HG03097 (cell line): Measurements from ENCODE around the gene ADGRL1.
"Not testable (repeated sequence)": the region's sequence is repeated elsewhere in the genome, so short reads cannot be mapped to it uniquely, and the experiment has no call there.

ENCODE experiments used
- ATAC-seq: cut with Tn5 transposase; IDR thresholded peaks from one replicate; pipeline ENCODE4 v1.9.1; 2021; ENCODE audit not compliant: unreplicated experiment, low FRiP score

The ADGRL1 gene

DNA sequence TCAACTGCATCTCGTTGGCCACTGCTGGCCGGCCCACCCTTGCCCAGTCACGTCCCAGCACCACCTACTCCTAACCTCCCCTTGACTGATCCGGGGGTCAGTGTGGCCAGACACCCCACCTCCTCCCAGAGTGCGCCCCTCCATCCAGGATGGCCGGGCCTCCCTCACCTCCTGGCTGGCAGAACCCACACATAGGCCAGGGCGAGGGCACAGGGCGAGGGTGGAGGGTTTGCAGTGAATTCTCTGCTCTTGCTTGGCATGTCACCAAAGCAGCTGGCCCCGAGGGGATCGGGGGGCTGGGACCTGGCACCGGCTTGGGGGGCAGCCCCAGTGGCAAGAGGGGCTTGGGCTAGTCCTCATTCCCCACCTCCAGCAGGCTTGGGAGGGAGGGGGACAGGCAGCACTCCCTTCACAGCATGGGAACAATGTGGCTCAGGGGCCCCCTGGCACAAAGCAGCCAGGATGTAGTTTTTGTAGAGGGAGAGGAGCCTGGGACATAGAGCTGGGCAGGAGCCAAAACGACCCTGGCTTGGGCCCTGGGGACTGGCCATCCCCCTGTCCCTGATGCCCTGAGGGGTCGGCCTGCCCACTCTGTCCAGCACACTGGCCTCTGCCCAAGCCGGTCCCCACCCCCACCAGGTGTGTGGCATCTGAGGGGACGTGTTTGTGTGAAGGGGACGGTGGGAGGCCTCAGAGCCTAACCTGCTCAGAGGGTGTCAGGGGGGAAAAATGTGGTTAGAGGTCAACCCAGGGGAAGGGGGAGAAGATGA, 41.1 kb downstream of the ADGRL1 start:
- ATAC-seq, result no peak

DNA sequence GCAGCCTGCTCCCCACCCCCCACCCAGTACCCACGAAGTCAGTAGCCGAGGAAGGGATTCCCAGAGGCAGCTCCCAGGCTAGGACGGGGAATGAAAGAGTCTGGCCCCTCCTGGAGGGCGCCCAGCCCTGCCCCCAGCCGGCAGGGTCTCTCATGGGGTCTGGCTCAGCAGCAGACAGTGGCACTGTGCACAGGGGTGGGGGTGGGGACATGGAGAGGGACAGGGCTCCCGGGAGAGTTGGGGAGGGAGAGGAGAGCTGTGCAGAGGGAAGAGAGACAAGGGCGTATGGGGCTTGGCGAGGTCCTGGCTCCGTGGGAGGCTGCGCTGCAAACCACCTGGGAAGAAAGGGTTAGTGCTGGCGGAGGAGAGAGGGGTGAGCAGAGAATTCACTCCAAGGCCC, 41.9 kb downstream of the ADGRL1 start:
- ATAC-seq, result no peak

DNA sequence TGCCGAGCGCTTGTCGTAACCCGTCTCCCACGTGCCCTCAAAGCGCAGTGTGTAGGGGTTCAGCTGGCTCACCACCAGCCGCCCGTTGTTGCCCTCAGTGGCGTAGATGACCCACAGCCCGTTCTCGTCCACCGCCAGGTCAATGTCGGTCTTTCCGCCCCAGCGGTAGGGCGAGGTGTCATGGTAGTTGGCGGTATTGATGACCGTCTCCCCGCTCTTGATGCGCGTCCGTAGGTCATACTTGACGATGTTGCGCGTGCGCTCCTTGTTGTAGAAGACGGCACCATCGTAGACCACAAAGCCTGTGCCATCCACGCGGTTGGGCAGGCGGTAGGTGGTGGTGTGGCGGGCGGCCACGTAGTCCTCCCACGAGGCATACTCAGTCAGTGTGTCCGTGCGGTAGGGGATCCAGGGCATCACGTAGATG, 43.1 kb downstream of the ADGRL1 start:
- no peak for ATAC-seq

DNA sequence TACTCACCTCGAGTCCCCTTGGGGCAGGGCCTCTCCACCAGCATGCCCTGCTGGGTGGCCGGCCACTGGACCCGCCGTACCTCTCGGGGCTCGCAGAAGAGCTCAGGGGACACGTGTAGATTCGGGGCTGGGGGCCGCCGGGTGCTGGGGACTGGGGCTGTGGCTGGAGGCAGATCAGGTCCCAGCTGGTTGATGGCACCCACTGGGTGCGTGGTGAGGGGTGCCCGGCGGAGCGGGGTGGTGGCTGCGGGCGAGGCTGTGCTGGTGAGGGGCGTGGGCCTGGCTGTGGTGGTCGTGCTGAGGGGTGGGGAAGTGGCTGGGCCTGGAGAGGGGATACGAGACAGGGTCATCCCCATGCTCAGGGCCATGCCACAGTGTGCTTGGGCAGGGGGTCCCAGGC, 44.7 kb downstream of the ADGRL1 start:
- ATAC-seq, result no peak

DNA sequence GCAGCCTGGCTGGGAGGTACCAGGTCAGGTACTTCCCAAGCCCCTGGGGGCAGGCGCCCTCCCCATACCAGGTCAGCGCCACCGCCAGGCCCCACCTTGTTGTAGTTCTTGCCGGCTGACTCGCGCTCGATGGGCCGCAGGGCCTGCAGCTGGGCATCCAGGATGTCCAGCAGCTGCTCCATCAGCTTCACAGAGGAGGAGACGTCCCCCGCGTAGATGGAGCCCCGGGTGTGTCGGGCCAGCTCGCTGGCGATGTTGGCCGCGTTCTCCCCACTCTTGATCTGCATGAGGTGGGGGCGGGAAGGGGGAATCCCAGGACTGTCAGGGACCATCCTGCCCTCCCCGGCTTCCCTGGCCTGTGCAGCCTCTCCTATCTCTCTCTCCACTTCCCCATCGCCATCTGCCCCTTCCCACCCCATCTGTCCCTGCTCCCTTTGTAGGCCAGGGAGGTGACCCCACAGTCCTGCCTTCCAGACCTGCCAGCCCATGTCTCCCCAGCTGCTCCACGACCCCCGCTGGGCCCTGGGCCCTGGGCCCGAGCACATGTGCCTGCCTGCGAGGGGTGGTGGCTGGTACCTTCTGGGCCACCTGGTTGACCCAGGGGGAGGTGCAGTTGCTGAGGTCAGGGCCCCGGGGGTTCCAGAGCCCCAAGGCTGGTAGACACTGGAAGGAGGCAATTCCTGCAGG, 45.8 kb downstream of the ADGRL1 start:
- ATAC-seq, result no peak

DNA sequence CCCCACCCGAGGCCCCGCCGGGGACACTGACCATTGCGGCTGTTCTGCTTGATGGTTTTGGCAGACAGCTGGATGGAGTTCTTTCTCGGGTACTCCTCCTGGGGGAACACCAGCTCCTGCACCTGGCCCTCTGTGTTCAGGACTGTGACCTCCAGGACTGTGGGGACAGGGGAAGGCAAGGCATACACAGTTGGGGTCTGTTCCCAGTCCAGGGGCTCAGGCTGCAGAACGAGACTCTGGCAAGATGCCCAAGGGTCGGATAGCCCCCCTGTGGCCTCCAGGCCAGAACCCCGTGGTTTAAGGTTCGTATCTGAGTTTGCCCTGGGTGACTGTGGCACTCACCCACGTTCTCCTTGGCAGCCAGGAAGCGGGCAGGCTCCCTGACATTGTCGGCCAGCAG, 46.9 kb downstream of the ADGRL1 start:
- no peak for ATAC-seq

DNA sequence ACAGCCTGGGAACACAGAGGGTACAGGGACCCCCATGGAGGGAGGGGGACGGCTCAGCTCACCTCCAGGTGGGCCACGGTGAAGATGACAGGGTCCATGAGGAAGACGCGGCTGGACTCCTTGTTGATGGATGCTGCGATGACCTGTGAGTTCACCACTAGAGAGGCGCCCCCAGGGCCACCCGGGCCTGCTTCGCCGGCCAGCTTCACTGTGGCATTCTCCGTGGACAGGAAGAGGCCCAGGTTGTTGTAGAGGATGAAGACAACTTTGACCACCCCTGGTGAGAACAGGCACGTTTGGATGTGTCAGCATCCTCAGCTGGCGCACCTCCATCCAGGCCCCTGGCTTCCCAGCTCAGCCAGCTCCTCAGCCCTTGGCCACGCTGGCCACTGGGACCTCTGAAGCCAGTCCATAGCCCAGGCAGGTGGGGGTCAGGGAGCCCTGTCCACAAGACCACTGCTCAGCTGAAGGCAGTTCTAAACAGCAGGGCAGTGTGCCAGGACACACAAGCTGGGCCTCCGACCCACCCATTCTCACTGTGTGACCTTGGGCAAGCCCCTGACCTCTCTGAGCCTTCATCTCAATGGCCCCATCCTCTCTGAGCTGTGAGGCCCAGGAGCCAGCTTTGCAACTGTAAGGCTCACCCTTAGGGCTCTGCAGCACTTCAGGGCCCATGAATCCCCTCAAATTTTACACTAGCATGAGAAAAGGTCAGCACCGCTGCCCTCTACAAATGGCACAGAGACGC, 47.5 kb downstream of the ADGRL1 start:
- ATAC-seq, result no peak

DNA sequence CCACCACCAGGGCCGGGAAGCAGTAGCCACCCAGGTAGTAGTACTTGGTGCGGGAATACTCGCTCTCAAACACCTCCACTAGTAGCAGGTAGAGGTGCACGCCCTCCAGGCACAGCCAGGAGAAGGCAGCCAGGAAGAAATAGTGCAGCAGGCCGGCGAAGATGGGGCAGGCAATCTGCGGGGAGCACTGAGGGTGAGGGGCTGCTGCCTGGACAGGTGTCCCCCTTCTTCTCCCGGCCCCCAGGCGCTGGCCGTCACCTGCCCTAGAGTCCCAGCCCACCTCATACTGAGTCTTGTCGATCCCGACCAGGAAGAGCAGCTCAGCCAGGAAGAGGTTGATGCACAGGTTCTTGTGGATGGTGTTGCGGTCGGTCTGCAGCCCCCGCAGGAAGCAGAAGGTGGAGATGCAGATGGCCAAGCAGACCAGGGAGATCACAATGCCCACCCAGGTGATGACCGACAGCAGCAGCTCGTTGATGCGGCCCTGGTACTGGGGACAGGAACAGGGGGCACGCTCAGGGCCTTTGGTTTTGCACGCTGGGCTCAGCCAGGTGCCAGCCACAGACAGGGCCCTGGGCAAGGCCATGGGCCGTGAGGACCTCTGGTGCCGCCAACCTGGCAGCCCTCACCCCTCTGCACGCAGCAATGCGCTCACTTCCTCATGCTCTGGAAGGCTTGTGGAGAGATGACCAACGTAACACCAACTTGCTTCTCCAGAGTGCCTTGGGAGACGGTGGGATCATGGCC, 48.8 kb downstream of the ADGRL1 start:
- ATAC-seq, result no peak

DNA sequence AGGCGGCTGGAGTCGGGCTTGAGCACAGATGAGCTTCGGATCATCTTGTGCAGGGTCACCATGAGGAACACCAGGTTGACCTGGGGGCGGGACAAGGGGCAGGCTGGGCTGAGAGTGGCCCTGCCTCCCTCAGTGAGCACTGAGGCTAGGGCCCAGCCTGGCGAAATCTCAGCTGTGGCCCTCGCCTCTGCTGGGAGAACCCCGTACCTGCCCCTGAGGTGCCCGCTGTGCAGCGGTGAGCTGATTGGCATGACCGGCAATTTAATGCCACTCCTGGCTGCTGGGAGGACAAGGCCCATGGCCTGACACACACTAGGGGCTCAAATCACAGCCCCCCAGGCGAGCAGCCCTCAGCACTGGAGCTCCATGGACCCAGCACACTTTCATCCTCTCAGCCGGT, 49.8 kb downstream of the ADGRL1 start:
- no peak for ATAC-seq

DNA sequence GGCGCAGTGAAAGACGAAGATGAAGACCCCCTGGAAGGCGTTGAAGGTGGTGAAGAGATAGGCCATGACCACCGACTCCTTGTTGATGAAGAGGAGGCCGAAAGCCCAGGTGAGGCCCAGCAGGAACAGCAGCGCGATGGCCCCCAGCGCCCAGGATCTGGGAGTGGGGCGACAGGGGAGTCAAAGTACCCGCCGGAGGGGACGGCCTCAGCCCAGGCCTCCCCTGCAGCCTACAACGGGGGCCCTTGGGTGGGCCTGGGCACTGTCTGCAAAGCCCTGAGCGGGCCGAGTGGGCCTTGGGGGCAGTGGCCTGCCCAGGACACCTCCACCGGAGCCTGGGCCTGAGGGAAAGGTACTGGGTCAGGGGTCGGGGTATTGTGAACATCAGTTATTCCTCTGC, 50.6 kb downstream of the ADGRL1 start:
- ATAC-seq, result no peak

DNA sequence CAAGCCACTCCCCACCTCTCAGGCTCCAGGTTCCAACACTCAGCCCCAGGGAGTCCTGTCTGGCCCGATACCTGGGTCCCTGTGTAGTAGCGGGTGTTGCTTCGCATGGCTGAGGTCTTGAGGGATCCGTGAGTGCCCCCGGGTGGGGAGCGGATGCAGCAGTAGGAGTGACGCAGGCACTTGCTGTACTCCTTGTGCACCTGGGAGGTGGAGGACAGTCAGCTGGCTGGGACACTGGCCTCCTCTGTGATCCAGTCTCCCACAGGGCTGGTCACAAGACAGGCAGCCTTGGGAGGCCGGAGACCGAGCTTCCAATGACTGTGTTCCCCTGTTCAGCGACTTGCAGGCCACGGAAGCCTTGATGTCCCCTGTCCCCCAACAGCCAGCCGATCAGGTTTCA, 53.3 kb downstream of the ADGRL1 start:
- no peak for ATAC-seq

DNA sequence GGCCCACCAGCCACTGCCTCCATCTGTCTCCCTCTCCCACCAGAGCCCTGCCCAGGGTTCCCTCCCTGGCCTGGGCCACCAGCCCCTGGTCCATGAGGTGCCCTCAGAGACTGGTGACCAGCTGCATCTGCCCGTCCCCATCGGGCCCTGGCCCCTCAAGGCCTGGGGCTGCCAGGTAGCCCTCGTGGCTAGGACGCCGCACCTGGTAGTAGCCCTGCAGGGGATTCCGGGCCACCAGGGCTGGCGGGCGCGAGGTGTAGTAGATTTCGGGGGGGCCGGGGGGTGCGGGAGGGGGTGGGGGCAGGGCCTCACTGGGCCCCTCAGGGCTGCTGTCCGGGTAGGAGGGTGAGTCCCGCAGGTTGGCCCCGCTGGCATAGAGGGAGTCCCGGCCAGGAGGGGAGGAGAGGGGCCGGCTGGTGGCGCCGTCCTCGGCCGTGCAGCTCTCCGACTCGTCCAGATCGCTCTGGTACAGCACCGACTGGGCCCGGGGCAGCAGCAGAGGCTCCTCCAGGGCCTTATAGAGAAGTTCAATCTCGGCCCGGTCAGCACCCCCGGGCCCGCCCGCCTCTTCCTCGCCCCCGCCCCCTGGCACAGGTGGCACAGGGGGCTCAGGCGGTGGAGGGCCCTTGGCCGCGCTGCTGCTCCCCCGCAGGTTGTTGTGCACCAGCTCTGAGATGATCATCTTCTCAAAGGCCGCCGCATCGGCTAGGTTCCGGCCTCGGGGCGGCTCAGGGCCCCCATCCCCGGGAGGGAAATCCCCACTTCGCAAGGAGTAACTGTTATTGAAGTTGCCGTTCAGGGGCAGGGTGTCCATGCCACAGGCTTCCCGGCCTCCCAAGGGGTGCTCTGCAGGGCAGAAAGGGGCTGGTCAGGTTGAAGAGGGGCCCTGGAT, 55.0 kb downstream of the ADGRL1 start:
- ATAC-seq, result no peak

DNA sequence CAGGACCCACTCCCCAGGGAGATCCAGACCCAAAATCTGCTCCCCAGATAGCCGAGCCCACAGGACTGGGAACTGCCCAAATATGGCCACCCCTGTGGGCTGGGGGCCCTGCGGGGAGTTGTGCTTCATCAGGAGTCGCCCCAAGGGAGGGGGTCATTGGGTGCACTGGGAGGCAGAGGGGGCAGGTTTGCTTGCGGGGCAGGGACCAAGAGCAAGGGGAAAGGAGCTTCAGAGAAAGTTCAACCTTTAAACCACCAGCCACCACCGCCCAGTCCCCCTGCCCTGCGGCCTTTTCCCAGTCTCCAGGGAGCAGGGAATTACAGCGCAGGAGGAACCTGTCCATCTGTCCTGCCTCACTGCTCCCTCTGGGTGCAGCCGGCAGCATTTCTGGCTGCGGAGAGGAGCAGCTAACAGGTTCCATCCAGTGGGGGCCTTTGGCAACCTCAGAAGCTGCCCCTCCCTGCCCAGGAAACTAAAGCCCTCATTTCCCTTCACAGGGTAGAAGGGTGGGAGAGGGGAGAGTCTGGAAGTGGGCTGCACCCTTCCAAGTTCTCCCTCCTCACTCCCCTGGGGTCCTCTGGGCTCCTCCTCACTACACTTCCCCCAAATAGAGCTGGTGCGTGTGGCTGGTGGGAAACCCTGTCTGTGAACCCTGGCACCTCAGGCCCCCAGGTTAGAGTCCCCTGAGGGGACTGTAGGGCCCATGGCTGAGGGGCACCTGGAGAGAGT, 55.8 kb downstream of the ADGRL1 start:
- ATAC-seq, result no peak

DNA sequence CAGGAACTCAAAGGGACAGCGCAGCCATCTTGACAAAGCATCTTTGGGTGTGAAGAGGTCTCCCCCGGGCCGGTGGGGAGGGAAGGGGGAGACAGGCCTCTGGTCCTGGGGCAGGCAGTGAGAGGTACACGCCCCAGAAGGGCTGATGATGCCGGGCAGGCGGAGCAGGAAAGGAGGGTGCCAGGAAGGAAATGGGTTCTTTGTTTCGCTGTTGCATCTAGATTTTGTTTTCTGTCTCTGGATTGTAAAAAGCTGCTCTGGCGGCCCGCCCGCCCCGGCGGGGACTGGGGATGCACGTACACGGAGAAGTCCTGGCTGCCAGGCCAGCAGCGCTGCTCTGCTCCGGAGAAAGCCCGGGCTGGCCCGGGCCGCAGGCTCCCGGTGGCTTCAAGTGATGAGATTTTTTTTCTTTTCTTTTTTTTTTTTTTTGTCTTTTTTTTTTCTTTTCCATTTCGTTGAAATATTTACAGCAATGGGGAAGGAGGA, 56.4 kb downstream of the ADGRL1 start:
- no peak for ATAC-seq

DNA sequence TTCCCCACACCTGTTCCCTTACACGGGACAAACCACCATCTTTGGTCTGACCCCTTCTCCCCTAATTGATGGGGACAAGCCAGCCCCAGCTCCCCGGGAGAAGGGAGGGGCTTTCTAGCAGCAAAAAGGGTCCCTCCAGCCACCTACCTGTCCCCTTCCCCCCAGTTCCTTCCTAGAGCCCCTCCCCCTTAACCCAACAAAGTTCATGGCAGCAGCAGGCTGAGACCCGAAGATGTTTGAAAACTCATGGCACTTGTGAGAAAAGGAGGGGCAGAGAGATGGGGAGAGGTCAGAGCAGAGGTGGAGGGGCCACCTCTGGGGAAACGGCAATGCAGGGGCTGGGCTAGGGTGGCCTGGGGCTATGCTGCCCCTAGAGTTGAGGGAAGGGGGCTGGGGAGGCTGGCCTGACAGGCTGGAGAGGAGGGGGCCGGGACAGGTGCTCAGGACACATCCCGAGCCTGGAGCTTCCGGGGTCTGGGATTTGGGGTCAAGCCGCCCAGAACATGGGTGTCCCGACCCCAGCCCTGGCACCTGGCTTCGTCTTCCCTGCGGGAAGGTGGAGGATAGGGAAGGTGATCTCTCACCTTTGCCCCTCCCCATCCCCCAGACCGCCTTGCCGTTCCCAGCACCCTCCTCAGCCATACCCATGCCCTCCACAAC, 57.1 kb downstream of the ADGRL1 start:
- no peak for ATAC-seq

DNA sequence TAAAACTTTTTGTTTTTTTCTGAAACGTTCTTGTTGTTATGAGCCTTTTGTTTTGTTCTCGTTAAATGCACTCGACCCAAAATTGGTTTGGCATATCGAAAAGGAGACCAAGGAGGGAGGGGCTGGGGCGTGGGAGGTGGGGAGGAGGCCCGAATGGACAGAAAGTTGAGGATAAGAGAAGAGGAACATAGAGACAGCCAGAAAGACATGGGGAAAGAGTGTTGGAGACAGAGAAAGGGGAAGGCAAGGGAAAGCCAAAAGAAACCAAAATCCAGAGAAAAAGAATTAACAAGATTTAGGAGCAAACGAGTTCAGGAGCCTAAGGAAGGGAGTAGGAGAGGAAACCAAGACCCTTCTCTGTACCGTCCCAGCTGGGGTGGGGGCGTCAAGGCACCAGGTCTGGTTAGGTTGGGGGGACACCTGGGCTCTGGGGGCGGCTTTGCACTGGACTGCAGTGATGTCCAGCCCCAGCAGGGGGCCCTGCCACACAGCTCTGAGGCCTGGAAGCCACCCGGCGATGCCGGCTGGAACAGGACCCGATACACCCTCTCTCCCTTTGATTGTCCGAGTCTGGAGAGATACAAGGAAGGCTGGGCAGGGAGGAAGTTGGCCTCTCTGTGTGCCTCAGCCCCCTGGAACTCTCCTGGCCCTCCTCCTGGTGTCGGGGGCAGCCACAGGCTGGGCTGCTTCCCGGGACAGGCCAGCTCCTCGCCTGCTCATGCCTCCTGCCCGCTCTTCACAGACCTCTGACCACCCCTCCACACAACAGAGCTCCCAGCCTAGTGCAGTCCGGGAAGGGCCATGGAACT, 58.0 kb downstream of the ADGRL1 start:
- no peak for ATAC-seq

DNA sequence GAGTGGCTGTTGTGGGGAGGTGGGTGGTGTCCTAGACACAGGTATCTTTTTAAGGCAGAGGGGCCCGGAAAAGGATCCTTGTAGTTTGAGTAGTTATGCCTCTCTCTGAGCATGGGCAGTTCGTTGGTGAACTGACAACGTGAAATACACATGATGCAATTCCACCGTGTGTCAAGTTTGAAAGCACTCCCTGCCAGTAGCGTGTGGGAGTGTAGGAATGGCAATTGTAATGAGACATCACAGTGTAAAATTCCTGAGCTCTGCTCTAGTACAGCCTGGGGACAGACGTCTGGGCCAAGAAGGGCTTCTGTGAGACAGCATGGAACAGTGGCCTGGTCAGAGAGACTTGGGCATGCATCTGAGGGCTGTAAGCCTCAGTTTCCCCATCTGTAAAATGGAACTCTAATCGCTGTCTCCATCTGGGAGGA, 59.2 kb downstream of the ADGRL1 start:
- no peak for ATAC-seq

DNA sequence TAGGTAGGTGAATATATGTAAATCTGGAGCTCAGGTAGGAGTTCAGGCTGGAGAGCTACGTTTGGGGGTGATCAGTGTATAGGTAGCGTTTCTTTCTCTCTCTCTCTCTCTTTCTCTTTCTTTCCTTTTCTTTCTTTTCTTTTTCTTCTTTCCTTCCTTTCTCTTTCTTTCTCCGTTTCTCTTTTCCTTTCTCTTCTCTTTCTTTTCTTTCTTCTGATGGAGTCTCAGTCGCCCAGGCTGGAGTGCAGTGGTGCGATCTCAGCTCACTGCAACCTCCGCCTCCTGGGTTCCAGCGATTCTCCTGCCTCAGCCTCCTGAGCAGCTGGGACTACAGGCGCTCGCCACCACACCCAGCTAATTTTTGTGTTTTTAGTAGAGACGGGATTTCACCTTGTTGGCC, 59.8 kb downstream of the ADGRL1 start:
- not testable (repeated sequence) for ATAC-seq
